HCEC 1CT (cell line): ENCODE results near the gene FUBP1.
A peak's percentile ranks its signal among the peaks of the same experiment; 100 is the strongest.
"Not testable (repeated sequence)": the region's sequence is repeated elsewhere in the genome, so short reads cannot be mapped to it uniquely, and the experiment has no call there.

Source experiments
- DNase-seq: peaks from one replicate; pipeline ENCODE4 v3.0.0-alpha.2; 2017

The FUBP1 gene

GRCh38 chr1:77978969-77979876 is at the start of gene FUBP1:
Gene FUBP1 (minus strand): TSS chr1:77979072. CDS start chr1:77979004, 68 bp downstream.
- DNase-seq = peak; percentile 99

DNA sequence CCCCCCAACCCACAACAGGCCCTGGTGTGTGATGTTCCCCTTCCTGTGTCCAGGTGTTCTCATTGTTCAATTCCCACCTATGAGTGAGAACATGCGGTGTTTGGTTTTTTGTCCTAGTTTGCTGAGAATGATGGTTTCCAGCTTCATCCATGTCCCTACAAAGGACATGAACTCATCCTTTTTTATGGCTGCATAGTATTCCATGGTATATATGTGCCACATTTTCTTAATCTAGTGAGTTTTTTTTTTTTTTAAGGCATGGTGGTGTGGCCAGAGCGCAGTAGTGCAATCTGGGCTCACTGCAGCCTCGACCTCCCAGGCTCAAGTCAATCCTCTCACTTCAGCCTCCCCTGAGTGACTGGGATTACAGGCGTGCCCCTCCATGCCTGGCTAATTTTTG is 42.3 kb upstream of the FUBP1 start:
- DNase-seq = not testable (repeated sequence)

GRCh38 chr1:78019024-78019423 is 40.2 kb upstream of the FUBP1 start:
- DNase-seq = no peak

GRCh38 chr1:78015148-78015547 is 36.3 kb upstream of the FUBP1 start:
- DNase-seq = no peak

- no peak for DNase-seq
Measured at GRCh38 chr1:78011050-78011449, 32.2 kb upstream of the FUBP1 start.

- DNase-seq = peak; percentile 33
Measured at GRCh38 chr1:78009836-78010235, 31.0 kb upstream of the FUBP1 start.

GRCh38 chr1:78009276-78009675 is 30.4 kb upstream of the FUBP1 start:
- DNase-seq = peak; percentile 29

GRCh38 chr1:78007677-78008341 is 28.9 kb upstream of the FUBP1 start:
- no peak for DNase-seq

DNA sequence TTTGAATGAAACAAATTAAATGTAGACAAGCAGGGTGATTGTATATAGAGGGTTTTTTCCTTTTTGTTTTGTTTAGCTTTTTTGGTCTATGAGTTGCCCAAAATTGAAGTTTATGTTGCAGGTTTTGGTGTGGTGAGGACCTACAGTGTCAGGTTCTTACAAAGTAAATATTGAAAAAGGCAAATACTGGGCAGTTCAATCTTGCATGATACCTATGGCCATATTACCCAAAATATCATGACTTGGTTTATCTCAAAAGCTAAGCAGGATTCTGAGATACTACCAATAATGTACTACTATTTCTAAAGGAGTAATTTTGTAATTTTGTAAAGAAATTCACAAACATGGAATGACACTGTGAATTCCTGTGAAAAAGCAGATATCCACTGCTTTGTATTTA is 27.6 kb upstream of the FUBP1 start:
- no peak for DNase-seq

- DNase-seq = peak; percentile 86
Measured at GRCh38 chr1:78005755-78006154, 26.9 kb upstream of the FUBP1 start.

DNA sequence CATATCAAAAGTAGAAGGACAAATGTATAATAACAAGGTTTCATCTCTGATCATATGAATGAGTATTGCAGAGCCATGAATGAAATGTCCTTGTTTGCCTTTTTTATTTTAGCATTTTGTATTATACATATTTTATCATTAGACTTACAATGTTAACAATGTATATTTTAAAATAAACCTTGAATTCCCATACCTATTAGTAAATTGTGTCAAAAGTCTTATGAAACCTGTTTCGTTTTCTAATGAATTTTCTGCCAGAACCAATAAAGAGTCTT is 26.5 kb upstream of the FUBP1 start:
- no peak for DNase-seq

DNA sequence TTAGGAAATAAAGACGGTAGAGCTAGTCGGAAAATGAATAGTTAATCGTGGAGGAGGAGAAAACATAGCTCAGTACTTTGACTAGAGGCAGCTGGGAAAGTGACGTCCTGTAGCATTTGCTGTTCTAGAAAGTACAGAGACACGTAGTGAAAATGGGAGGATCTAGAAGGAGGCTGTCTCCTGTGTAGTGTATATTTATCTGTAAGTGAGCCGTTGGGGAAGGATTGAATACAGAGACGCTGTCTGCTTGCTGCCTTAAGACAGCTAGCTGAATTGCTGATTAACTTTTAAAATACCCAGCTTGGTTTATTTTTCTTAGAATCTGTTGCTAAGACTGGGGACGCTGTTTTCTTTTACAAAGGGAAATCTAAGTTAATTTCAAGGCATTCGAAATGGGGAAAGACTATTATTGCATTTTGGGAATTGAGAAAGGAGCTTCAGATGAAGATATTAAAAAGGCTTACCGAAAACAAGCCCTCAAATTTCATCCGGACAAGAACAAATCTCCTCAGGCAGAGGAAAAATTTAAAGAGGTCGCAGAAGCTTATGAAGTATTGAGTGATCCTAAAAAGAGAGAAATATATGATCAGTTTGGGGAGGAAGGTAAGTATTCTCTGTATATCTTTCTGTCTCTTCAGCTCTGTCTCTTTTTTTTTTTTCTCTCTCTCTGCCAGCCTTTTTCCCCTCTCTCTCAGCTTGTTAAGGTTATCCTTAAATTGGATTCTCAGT is 26.0 kb upstream of the FUBP1 start, which contains the start of gene DNAJB4:
TSS of gene DNAJB4 (plus strand) at position 221 of the 729 bp plus-strand sequence. CDS start at position 393, 172 bp downstream.
- DNase-seq = peak; percentile 99

GRCh38 chr1:78003882-78004718 is 25.2 kb upstream of the FUBP1 start:
- peak; percentile 87 for DNase-seq

DNA sequence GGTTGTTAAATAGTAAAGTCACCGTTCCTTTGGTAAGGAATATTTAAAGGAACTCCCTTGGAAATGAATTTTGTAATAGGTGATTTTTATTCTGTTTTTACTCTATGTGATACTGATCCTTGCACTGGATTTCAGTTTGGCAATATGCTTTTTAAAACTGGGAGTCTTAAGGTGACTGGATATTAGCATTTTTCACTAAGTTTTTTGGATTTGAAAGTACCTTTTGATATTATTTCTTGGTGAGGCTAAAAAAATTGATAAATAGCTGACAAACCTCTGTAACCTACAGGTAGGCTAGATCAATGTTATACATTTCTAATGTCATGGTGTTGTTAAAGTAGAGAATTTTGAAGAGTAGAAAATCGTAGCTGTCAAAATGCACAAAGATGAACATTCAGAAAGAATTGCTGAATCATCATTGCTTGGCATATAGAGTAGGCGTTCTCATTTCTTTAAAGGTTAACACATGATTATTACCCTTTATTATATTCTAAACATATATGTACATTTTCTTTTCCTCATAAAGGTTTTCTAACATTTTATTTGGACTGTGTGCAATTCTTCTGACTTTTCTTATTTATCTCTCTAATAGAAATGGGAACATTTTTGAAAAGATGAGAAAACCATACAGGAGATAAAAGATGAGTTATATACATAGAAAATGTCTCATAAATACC is 24.3 kb upstream of the FUBP1 start:
- no peak for DNase-seq

DNA sequence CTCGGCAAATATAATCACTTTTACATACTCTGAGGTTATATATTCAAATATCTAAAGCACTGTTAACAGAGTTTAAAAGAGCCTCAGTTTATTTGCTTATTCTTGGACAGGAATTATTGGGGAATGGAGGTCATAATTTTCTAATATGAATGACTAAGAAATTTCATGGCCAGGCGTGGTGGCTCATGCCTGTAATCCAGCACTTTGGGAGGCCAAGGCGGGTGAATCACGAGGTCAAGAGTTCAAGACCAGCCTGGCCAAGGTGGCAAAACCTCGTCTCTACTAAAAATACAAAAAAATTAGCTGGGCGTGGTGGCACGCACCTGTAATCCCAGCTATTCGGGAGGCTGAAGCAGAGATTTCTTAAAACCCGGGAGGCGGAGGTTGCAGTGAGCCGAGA is 21.7 kb upstream of the FUBP1 start:
- DNase-seq = not testable (repeated sequence)

DNA sequence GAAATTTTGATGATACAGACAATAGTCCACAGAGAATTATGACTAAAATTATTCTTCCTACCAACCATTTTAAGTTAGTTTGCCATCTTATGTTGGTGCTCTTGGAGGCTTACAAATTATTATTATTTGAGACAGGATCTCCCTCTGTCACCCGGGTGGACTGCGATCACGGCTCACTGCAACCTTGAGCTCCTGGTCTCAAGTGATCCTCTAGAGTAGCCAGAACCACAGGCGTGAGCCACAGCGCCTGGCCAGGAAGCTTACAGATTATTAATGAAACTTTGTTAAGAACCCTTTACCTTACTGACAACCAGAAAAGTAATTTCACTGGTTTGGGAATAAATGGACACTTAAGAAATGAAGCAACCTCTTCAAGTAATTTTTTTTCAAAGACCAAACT is 17.9 kb upstream of the FUBP1 start:
- no peak for DNase-seq

- DNase-seq = no peak
Measured at GRCh38 chr1:77994117-77994705, 15.3 kb upstream of the FUBP1 start.

DNA sequence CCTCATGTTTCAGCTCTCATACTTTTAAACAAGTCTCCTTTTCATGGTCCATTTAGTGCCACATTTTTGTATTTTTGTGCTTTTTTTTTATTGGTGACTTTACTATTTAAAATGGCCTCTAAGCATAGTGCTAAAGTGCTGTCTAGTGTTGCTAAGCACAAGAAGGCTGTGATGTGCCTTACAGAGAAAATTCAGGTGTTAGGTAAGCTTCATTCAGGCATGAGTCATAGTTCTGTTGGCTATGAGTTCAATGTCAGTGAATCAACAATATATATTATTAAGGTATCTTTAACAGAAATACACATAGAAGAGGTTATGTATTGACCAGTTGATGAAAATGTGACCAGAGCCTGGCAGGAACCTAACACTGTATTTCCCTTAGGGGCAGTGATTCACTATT is 12.8 kb upstream of the FUBP1 start:
- no peak for DNase-seq

- no peak for DNase-seq
Measured at GRCh38 chr1:77990629-77991204, 11.8 kb upstream of the FUBP1 start.

DNA sequence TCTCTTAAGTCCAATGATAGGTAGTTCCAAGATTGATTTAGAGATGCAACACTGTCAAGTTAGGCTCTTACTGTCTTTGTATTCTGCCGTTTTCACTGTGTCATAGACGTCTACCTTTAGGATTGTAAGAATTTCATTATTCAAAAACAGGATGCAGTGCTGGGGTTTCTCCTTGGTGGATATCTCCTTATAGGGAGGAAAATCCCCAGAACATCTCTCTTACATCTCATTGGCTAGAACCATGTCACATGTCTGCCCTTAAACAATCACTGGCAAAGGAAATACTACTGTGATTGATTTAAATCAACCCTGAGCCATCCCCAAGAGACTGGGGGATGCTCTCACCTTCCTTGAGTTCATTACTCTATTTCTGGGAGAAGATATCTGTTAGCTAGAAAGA is 10.9 kb upstream of the FUBP1 start:
- DNase-seq = no peak

- DNase-seq = no peak
Measured at GRCh38 chr1:77987919-77988318, 9.0 kb upstream of the FUBP1 start.
